HepG2 (cell line): Measurements from ENCODE around the gene SH3PXD2A. TPM values are rescaled to one million over a fixed set of nuclear protein-coding genes. Genes with fewer than 3 reads are reported as not detected.

ENCODE experiments used
- ATAC-seq: fragments of 200-7000 bp; cut with Tn5 transposase; 3 replicates; pipeline ENCODE4 v1.9.1; 2020; ENCODE audit warnings: mild to moderate bottlenecking, moderate library complexity
- BruUV-seq: library from RNA; stranded (reverse); fragments of 400-500 nt; replicated peaks from 2 replicates; lab custom pipeline; 2021; lab: Mats Ljungman, UMichigan
- CTCF ChIA-PET: fragments of 300-600 bp; formaldehyde crosslinking; extraction: SDS; loops from one replicate; lab custom pipeline; 2021; ENCODE audit warnings: low total read pairs, inconsistent platforms, low intra/inter-chr PET ratio; lab: Yijun Ruan, JAX
- POLR2A ChIA-PET: fragments of 350-600 bp; sonication (Branson Sonifier 250); formaldehyde crosslinking; loops from one replicate; lab custom pipeline; 2020; ENCODE audit warnings: antibody characterized with exemption, inconsistent platforms; lab: Yijun Ruan, JAX
- DNase-seq: peaks from one replicate; pipeline ENCODE4 v3.0.0-alpha.2; 2015; ENCODE audit warnings: low spot score
- FAIRE-seq: peaks from 3 replicates; lab custom pipeline; 2011; peaks lifted over from hg19 to GRCh38; lab: Jason Lieb, UNC
- H2AFZ ChIP-seq: one replicate; pipeline ENCODE4 v1.6.1; 2011; ENCODE audit warnings: low read length, inconsistent platforms
- H3K27ac ChIP-seq: fragments of 300-600 bp; 3 replicates; pipeline ENCODE4 v1.8.0; 2011; ENCODE audit warnings: mixed run types, mild to moderate bottlenecking, mixed read lengths, low read length, inconsistent platforms; ENCODE audit not compliant: insufficient read depth; ENCODE audit errors: extremely low read length
- H3K27me3 ChIP-seq, 2 experiments: fragments of 200-600 bp in 1 of 2; 2 replicates in 1 of 2; 3 replicates in 1 of 2; pipeline versions ENCODE4 v1.6.0 to v1.8.0; 2011; ENCODE audit warnings: low read length in 2 of 2, mild to moderate bottlenecking in 2 of 2, moderate library complexity in 2 of 2, inconsistent platforms in 1 of 2; ENCODE audit not compliant: insufficient read depth in 2 of 2, control insufficient read depth in 1 of 2
- H3K36me3 ChIP-seq, 2 experiments: fragments of 200-600 bp in 1 of 2; replicated peaks in 1 of 2; 2 replicates in 1 of 2; 3 replicates in 1 of 2; pipeline versions ENCODE4 v1.5.1 to v1.8.0; 2011; ENCODE audit warnings: low read length in 2 of 2, inconsistent platforms in 1 of 2; ENCODE audit not compliant: insufficient read depth in 2 of 2, control insufficient read depth in 1 of 2
- H3K4me1 ChIP-seq: 2 replicates; pipeline ENCODE4 v1.5.1; 2012; ENCODE audit warnings: low read length, inconsistent platforms; ENCODE audit not compliant: insufficient read depth
- H3K4me2 ChIP-seq: 2 replicates; pipeline ENCODE4 v1.6.0; 2011; ENCODE audit warnings: low read depth, low read length, inconsistent platforms
- H3K4me3 ChIP-seq, 3 experiments: fragments of 200-600 bp in 1 of 3; sonication (generic), shearing (Covaris generic) in 1 of 3; replicated peaks in 1 of 3; 2 replicates each; pipeline ENCODE4 v1.5.1; 2011 to 2016; ENCODE audit warnings: low read length in 3 of 3, inconsistent platforms in 2 of 3, low read depth in 2 of 3, mild to moderate bottlenecking in 2 of 3, control low read depth in 1 of 3, mixed read lengths in 1 of 3; ENCODE audit not compliant: insufficient read depth in 1 of 3
- H3K79me2 ChIP-seq: one replicate; pipeline ENCODE4 v1.6.1; 2011; ENCODE audit warnings: low read length, inconsistent platforms; ENCODE audit not compliant: insufficient read depth
- H3K9ac ChIP-seq: 2 replicates; pipeline ENCODE4 v1.6.0; 2011; ENCODE audit warnings: mild to moderate bottlenecking, low read depth, low read length, inconsistent platforms; ENCODE audit not compliant: insufficient read depth
- H3K9me3 ChIP-seq: 2 replicates; pipeline ENCODE4 v1.5.1; 2012; ENCODE audit warnings: mild to moderate bottlenecking, low read length
- H4K20me1 ChIP-seq: 2 replicates; pipeline ENCODE4 v1.6.0; 2011; ENCODE audit warnings: inconsistent platforms, mild to moderate bottlenecking, low read length, moderate library complexity; ENCODE audit not compliant: insufficient read depth
- CENPX ChIP-seq: sonication (generic); formaldehyde crosslinking; IDR thresholded peaks from 2 replicates; pipeline ENCODE4 v1.9.0; 2021; ENCODE audit warnings: mild to moderate bottlenecking, missing genetic modification reagents, moderate library complexity
- HDAC1 ChIP-seq: sonication (generic); formaldehyde crosslinking; IDR thresholded peaks from 2 replicates; pipeline ENCODE4 v1.5.1; 2020; ENCODE audit warnings: mild to moderate bottlenecking, missing genetic modification reagents
- NCOR1 ChIP-seq: fragments of 200-600 bp; sonication (generic); IDR thresholded peaks from 2 replicates; pipeline ENCODE4 v1.7.0; 2017; ENCODE audit warnings: antibody characterized with exemption, low read length, borderline replicate concordance
- NR2F2 ChIP-seq: IDR thresholded peaks from 2 replicates; pipeline ENCODE4 v1.6.1; 2012; ENCODE audit warnings: low read depth, inconsistent platforms, borderline replicate concordance
- SNAI1 ChIP-seq: sonication (generic); formaldehyde crosslinking; IDR thresholded peaks from 2 replicates; pipeline ENCODE4 v1.5.0; 2020; ENCODE audit warnings: mild to moderate bottlenecking, missing genetic modification reagents, borderline replicate concordance
- ZNF629 ChIP-seq: sonication (generic); formaldehyde crosslinking; conservative IDR thresholded peaks from 2 replicates; pipeline ENCODE4 v1.5.0; 2020; ENCODE audit warnings: missing genetic modification reagents
- ZSCAN9 ChIP-seq: IDR thresholded peaks from 2 replicates; pipeline ENCODE4 v1.6.1; 2016; ENCODE audit warnings: borderline replicate concordance
- WGBS: methylation state at CpG from one replicate; pipeline ENCODE4 v1.1.6; 2017; ENCODE audit warnings: low lambda C conversion rate; 5-methylcytosine and 5-hydroxymethylcytosine counted together
- in situ Hi-C: cut with HindIII; loops from 2 replicates; pipeline ENCODE4 v1.10.0; 2017; ENCODE audit warnings: low pct_unique_long_range_greater_than_20kb; ENCODE audit not compliant: extremely low pct_ligation_motif_present
- intact Hi-C: fragments of 100-400 bp; cut with micrococcal nuclease; formaldehyde crosslinking; loops from one replicate; pipeline ENCODE4 v1.10.0; 2022; ENCODE audit not compliant: unreplicated experiment
- polyA plus RNA-seq, 8 experiments: library from polyadenylated mRNA; depleted of rRNA in 3 of 8; stranded (reverse) in 7 of 8; unstranded in 1 of 8; fragments of >200 nt; fragmentation: Illumina TruSeq in 4 of 8; extraction: Trizol in 4 of 8; gene quantifications; 2 replicates each; pipeline versions ENCODE4 v1.2.1 to v1.2.3, GENCODE V29; 2011 to 2016; ENCODE audit warnings: low read depth in 4 of 8, missing spikeins in 1 of 8, mixed read lengths in 1 of 8; ENCODE audit not compliant: insufficient read depth in 1 of 8
- total RNA-seq, 5 experiments: library from RNA; depleted of rRNA; stranded (reverse); fragments of >200 nt; fragmentation: Illumina TruSeq; extraction: Trizol; gene quantifications; 2 replicates each; pipeline ENCODE4 v1.2.3, GENCODE V29; 2016; ENCODE audit warnings: low read depth in 1 of 5
- TF ChIP-seq, protein P1 (sequence below): sonication (generic); formaldehyde crosslinking; IDR thresholded peaks from 2 replicates; pipeline ENCODE4 v1.5.0; 2020; ENCODE audit warnings: mild to moderate bottlenecking, missing genetic modification reagents, borderline replicate concordance

The SH3PXD2A gene
- total and polyA plus RNA-seq, 2 of the 13 experiments (the other 11 are each of a cell fraction or from before 2014, with no cell fraction given) = 11.1 to 11.3 TPM

GRCh38 chr10:103776878-103777591 lies 78.3 kb downstream of the SH3PXD2A start:
- FAIRE-seq (no peak), DNase-seq (no peak), ATAC-seq (no peak)
- H3K4me1 ChIP-seq = peaks cover 19% of the 10 kb centered on the region
- no peaks in the 10 kb centered on the region for H3K27me3 ChIP-seq
- WGBS = 96% methylated on average over 9 of the region's 12 CpGs
- H3K4me2 ChIP-seq = no peak overlapping the region
- TF ChIP-seq ZNF629 (CRISPR knock-in tag) (peak; percentile 82), CENPX (CRISPR knock-in tag) (no peak), ZSCAN9 (CRISPR knock-in tag) (no peak), NR2F2 (no peak)
- H2AFZ ChIP-seq = no peak overlapping the region
- POLR2A ChIA-PET = no interaction called here
- BruUV-seq = no TSS peak
- H3K9me3 ChIP-seq = no peaks in the 10 kb centered on the region
- H3K9ac ChIP-seq = no peak overlapping the region
- in situ Hi-C loops (no loop called here), intact Hi-C loops (no loop called here)
- H3K27ac ChIP-seq = no peak overlapping the region
- CTCF ChIA-PET = no interaction called here
- H3K36me3 ChIP-seq = peaks cover 20 to 38% of the 10 kb centered on the region in 2 experiments
- H3K79me2 ChIP-seq = peaks cover 6% of the 10 kb centered on the region
- no peak overlapping the region for H3K4me3 ChIP-seq
- peaks cover 6% of the 10 kb centered on the region; the same call in 1 of the 2 replicates for H4K20me1 ChIP-seq

- H4K20me1 ChIP-seq = 0 out of 2 replicates have a peak, but pooled peaks cover 6% of the 10 kb centered on the region
- in situ Hi-C loops (no loop called here), intact Hi-C loops (no loop called here)
- no peak overlapping the region for H3K27ac ChIP-seq
- peaks cover 3% of the 10 kb centered on the region for H3K79me2 ChIP-seq
- BruUV-seq = no TSS peak
- WGBS = 97% methylated on average over 3 of the region's 5 CpGs
- H3K4me3 ChIP-seq = no peak overlapping the region
- H3K9me3 ChIP-seq = no peaks in the 10 kb centered on the region
- CTCF ChIA-PET = no interaction called here
- H3K4me1 ChIP-seq = peaks cover 7% of the 10 kb centered on the region
- H2AFZ ChIP-seq = no peak overlapping the region
- DNase-seq (no peak), ATAC-seq (no peak), FAIRE-seq (no peak)
- peaks cover 18 to 31% of the 10 kb centered on the region in 2 experiments for H3K36me3 ChIP-seq
- H3K27me3 ChIP-seq = no peaks in the 10 kb centered on the region
- H3K9ac ChIP-seq = no peak overlapping the region
- POLR2A ChIA-PET = no interaction called here
- H3K4me2 ChIP-seq = no peak overlapping the region
- TF ChIP-seq HDAC1 (CRISPR knock-in tag) (no peak), SNAI1 (CRISPR knock-in tag) (no peak), NCOR1 (no peak)
- TF ChIP-seq, protein P1, sequence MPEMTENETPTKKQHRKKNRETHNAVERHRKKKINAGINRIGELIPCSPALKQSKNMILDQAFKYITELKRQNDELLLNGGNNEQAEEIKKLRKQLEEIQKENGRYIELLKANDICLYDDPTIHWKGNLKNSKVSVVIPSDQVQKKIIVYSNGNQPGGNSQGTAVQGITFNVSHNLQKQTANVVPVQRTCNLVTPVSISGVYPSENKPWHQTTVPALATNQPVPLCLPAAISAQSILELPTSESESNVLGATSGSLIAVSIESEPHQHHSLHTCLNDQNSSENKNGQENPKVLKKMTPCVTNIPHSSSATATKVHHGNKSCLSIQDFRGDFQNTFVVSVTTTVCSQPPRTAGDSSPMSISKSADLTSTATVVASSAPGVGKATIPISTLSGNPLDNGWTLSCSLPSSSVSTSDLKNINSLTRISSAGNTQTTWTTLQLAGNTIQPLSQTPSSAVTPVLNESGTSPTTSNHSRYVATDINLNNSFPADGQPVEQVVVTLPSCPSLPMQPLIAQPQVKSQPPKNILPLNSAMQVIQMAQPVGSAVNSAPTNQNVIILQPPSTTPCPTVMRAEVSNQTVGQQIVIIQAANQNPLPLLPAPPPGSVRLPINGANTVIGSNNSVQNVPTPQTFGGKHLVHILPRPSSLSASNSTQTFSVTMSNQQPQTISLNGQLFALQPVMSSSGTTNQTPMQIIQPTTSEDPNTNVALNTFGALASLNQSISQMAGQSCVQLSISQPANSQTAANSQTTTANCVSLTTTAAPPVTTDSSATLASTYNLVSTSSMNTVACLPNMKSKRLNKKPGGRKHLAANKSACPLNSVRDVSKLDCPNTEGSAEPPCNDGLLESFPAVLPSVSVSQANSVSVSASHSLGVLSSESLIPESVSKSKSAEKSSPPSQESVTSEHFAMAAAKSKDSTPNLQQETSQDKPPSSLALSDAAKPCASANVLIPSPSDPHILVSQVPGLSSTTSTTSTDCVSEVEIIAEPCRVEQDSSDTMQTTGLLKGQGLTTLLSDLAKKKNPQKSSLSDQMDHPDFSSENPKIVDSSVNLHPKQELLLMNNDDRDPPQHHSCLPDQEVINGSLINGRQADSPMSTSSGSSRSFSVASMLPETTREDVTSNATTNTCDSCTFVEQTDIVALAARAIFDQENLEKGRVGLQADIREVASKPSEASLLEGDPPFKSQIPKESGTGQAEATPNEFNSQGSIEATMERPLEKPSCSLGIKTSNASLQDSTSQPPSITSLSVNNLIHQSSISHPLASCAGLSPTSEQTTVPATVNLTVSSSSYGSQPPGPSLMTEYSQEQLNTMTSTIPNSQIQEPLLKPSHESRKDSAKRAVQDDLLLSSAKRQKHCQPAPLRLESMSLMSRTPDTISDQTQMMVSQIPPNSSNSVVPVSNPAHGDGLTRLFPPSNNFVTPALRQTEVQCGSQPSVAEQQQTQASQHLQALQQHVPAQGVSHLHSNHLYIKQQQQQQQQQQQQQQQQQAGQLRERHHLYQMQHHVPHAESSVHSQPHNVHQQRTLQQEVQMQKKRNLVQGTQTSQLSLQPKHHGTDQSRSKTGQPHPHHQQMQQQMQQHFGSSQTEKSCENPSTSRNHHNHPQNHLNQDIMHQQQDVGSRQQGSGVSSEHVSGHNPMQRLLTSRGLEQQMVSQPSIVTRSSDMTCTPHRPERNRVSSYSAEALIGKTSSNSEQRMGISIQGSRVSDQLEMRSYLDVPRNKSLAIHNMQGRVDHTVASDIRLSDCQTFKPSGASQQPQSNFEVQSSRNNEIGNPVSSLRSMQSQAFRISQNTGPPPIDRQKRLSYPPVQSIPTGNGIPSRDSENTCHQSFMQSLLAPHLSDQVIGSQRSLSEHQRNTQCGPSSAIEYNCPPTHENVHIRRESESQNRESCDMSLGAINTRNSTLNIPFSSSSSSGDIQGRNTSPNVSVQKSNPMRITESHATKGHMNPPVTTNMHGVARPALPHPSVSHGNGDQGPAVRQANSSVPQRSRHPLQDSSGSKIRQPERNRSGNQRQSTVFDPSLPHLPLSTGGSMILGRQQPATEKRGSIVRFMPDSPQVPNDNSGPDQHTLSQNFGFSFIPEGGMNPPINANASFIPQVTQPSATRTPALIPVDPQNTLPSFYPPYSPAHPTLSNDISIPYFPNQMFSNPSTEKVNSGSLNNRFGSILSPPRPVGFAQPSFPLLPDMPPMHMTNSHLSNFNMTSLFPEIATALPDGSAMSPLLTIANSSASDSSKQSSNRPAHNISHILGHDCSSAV (CRISPR knock-in tag) = no peak
Measured at GRCh38 chr10:103775776-103776175, 79.6 kb downstream of the SH3PXD2A start.
